Calu3 (cell line): ENCODE results near the gene DLGAP1. TPM values are rescaled to one million over a fixed set of nuclear protein-coding genes. Genes with fewer than 3 reads are reported as not detected.

Experiments used
- BruUV-seq: library from RNA; stranded (reverse); fragments of 400-500 nt; replicated peaks from 2 replicates; lab custom pipeline; 2021; lab: Mats Ljungman, UMichigan
- CTCF ChIA-PET: fragments of 300-600 bp; sonication (Branson Sonifier 250); formaldehyde crosslinking; loops from one replicate; lab custom pipeline; 2022; ENCODE audit warnings: antibody characterized with exemption; lab: Charles Lee
- DNase-seq: peaks from one replicate; pipeline ENCODE4 v3.0.0; 2022
- H3K27ac Mint-ChIP-seq: one replicate; pipeline ENCODE4 v1.8.0; 2022; ENCODE audit warnings: mixed read lengths; ENCODE audit not compliant: unreplicated experiment
- H3K27me3 Mint-ChIP-seq: one replicate; pipeline ENCODE4 v1.8.0; 2022; ENCODE audit warnings: mixed read lengths; ENCODE audit not compliant: unreplicated experiment
- H3K36me3 Mint-ChIP-seq: one replicate; pipeline ENCODE4 v1.8.0; 2022; ENCODE audit warnings: mild to moderate bottlenecking, moderate library complexity, mixed read lengths; ENCODE audit not compliant: insufficient read depth, unreplicated experiment
- H3K4me1 Mint-ChIP-seq: one replicate; pipeline ENCODE4 v1.8.0; 2022; ENCODE audit warnings: mild to moderate bottlenecking, low read depth, mixed read lengths; ENCODE audit not compliant: unreplicated experiment
- H3K4me3 Mint-ChIP-seq: one replicate; pipeline ENCODE4 v1.8.0; 2022; ENCODE audit warnings: mild to moderate bottlenecking, low read depth, moderate library complexity, mixed read lengths; ENCODE audit not compliant: unreplicated experiment
- H3K9me3 Mint-ChIP-seq: one replicate; pipeline ENCODE4 v1.8.0; 2022; ENCODE audit warnings: low read depth, mixed read lengths; ENCODE audit not compliant: unreplicated experiment
- intact Hi-C: fragments of 100-400 bp; cut with micrococcal nuclease; formaldehyde crosslinking; loops from one replicate; pipeline ENCODE4 v1.10.0; 2022; ENCODE audit not compliant: unreplicated experiment
- total RNA-seq: library from RNA; stranded (reverse); gene quantifications from 2 replicates; pipeline ENCODE4 v1.2.3, GENCODE V29; 2022
- TF ChIP-seq, protein P1 (sequence below): fragments of 200-600 bp; IDR thresholded peaks from one replicate; pipeline ENCODE4 v1.8.0; 2022; ENCODE audit warnings: antibody characterized with exemption; ENCODE audit not compliant: unreplicated experiment

The DLGAP1 gene
- total RNA-seq, 1 experiment from 2014 or later, result 9.0 TPM

DNA sequence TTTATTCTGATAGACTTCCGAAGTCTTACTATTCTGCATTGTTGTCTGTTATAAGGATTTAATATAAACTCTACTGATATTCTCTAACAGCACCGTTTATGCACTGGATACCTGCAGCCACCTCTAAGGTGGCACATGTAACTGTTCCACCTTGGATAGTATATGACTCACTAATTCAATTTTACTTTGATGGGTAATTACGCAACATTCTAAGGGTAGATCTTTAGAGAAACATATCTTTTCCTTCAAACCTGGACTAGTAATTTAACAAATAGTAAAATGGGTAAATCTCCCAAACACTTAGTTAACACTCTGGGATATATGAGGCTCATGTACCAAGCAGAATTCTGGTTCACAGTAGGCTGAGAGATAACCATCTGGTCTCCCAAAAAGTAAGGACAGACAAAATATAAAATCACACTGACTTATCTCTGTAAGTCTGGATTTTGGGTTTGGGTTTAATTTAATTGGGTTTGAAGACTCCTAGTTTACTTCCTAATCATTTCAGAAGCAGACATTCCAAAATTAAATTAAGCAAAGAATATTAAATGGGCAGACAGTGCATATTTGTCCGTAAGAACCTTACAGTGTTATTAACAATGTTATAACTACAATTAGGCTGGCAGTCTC lies 590.3 kb downstream of the DLGAP1 start:
- no peak overlapping the region for H3K4me3 Mint-ChIP-seq
- DNase-seq, result no peak
- H3K9me3 Mint-ChIP-seq, result no peaks in the 10 kb centered on the region
- peaks cover 16% of the 10 kb centered on the region for H3K4me1 Mint-ChIP-seq
- BruUV-seq, result no TSS peak
- H3K27me3 Mint-ChIP-seq, result no peaks in the 10 kb centered on the region
- CTCF ChIA-PET, result no interaction called here
- H3K36me3 Mint-ChIP-seq, result no peaks in the 10 kb centered on the region
- intact Hi-C loops, result no loop called here
- no peak overlapping the region for H3K27ac Mint-ChIP-seq
- TF ChIP-seq, protein P1, sequence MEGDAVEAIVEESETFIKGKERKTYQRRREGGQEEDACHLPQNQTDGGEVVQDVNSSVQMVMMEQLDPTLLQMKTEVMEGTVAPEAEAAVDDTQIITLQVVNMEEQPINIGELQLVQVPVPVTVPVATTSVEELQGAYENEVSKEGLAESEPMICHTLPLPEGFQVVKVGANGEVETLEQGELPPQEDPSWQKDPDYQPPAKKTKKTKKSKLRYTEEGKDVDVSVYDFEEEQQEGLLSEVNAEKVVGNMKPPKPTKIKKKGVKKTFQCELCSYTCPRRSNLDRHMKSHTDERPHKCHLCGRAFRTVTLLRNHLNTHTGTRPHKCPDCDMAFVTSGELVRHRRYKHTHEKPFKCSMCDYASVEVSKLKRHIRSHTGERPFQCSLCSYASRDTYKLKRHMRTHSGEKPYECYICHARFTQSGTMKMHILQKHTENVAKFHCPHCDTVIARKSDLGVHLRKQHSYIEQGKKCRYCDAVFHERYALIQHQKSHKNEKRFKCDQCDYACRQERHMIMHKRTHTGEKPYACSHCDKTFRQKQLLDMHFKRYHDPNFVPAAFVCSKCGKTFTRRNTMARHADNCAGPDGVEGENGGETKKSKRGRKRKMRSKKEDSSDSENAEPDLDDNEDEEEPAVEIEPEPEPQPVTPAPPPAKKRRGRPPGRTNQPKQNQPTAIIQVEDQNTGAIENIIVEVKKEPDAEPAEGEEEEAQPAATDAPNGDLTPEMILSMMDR, result no peak

DNA sequence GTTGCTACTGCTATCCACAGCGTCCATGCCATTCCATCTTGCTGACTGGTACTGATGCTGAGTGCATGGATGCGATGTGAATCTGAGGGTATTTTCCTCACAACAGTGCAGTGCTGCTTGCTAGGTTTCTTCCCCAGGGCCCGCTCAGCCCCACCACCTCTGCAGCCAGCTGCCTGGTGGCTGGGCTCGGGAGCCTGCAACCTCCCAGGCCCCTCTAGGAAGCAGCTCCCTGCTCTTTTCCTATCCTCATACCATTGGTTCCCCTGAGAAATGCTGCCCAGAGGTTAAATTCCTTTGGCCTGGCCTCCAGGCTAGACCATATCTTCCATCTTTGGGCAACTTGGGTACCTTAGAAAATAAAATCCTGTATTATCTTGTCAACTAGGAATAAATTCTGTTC lies 591.5 kb downstream of the DLGAP1 start:
- Mint-ChIP-seq H3K27ac (no peak overlapping the region), H3K36me3 (no peaks in the 10 kb centered on the region), H3K9me3 (no peaks in the 10 kb centered on the region), H3K27me3 (no peaks in the 10 kb centered on the region), H3K4me3 (no peak overlapping the region), H3K4me1 (peaks cover 16% of the 10 kb centered on the region)
- no TSS peak for BruUV-seq
- TF ChIP-seq, protein P1, result no peak
- DNase-seq, result no peak
- intact Hi-C loops, result no loop called here
- CTCF ChIA-PET, result no interaction called here

DNA sequence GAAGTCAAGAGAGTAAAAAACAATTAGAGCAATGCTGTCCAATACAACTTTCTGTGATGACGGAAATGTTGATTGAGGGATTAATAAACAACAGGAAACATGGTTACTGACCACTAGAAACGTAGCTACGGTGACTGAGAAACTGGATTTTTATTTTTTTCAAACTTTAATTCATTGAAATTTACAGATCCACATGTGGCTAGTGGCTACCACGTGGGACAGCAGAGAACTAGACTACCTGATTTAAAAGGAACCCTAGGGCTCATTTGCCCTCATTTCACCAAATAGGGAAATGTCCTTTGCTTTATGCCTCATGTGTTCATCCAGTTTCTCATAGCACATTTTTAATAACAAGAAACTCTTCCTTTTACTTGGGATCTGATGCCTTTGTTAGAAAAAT lies 592.1 kb downstream of the DLGAP1 start:
- Mint-ChIP-seq H3K27me3 (no peaks in the 10 kb centered on the region), H3K27ac (no peak overlapping the region), H3K4me1 (peaks cover 10% of the 10 kb centered on the region), H3K36me3 (no peaks in the 10 kb centered on the region), H3K4me3 (no peak overlapping the region), H3K9me3 (no peaks in the 10 kb centered on the region)
- TF ChIP-seq, protein P1, result no peak
- no TSS peak for BruUV-seq
- intact Hi-C loops, result no loop called here
- DNase-seq, result no peak
- CTCF ChIA-PET, result no interaction called here

DNA sequence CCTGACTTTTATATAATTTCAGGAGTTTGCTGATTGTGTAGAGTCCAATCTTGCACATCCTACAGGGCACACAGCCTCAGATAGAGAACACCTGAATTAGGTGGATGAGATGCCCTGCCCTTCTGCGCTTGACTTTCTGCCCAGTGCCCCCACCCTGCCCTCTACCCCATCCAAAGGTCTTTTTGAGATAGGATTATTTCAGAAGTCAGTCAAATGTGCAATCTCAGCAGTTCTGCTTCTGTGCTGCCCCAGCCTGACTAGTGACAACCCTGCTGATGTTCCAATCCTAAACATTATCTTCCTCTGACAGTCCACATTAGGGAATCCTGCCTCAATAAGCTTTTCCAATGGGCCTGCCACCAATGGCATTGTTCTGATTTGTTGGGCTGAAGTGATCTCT lies 593.6 kb downstream of the DLGAP1 start:
- CTCF ChIA-PET, result no interaction called here
- H3K27ac Mint-ChIP-seq, result no peak overlapping the region
- BruUV-seq, result no TSS peak
- H3K9me3 Mint-ChIP-seq, result no peaks in the 10 kb centered on the region
- no peaks in the 10 kb centered on the region for H3K4me1 Mint-ChIP-seq
- intact Hi-C loops, result no loop called here
- no peaks in the 10 kb centered on the region for H3K36me3 Mint-ChIP-seq
- TF ChIP-seq, protein P1, result no peak
- DNase-seq, result no peak
- H3K4me3 Mint-ChIP-seq, result no peak overlapping the region
- H3K27me3 Mint-ChIP-seq, result no peaks in the 10 kb centered on the region
